PC-9 (cell line): Measurements from ENCODE around the gene ABR.

Source experiments
- CTCF ChIP-seq: fragments of 200-600 bp; sonication (generic); conservative IDR thresholded peaks from 2 replicates; pipeline ENCODE4 v1.6.1; 2017; ENCODE audit warnings: mixed run types, antibody characterized with exemption, mild to moderate bottlenecking, moderate library complexity
- EZH2 ChIP-seq: fragments of 200-600 bp; sonication (generic); IDR thresholded peaks from 2 replicates; pipeline ENCODE4 v1.8.0; 2017; ENCODE audit warnings: antibody characterized with exemption, low read depth

DNA sequence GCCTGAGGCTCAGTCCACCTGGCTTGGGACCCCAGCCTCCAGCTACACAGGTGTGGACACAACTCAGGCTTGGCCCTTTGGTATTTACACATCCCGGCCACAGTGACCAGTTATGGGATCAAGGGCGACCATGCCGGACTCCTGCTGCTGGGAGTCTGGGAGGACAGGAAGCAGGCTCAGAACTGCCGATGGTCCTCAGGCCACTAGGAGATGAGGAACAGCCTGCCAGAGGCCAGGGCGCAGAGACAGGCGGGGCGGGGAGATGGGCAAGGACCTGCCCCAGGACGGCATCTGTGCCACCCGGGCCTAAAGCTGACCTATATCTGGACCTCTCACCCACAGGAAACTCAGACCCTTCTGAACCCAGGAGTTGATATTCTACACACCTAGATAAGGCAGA is 212.7 kb downstream of the ABR start:
- no peak for TF ChIP-seq CTCF
- no peak for TF ChIP-seq EZH2
